HL-60 (cell line): ENCODE measurements around the gene MYL9.

Source experiments
- DNase-seq, 2 experiments: peaks; one replicate each; pipeline ENCODE4 v3.0.0-alpha.2; 2010 to 2020; ENCODE audit warnings: low read depth in 1 of 2, low spot score in 1 of 2
- H3K27ac ChIP-seq: fragments of 250-450 bp; sonication (Bioruptor Pico); replicated peaks from 2 replicates; pipeline ENCODE4 v1.5.1; 2020; ENCODE audit warnings: mild to moderate bottlenecking, moderate library complexity
- H3K27me3 ChIP-seq: fragments of 250-450 bp; sonication (Bioruptor Pico); 2 replicates; pipeline ENCODE4 v1.5.1; 2021; ENCODE audit warnings: mild to moderate bottlenecking, moderate library complexity; ENCODE audit not compliant: insufficient read depth, poor library complexity, severe bottlenecking
- H3K4me3 ChIP-seq: replicated peaks from 2 replicates; pipeline ENCODE4 v1.5.1; 2011; ENCODE audit warnings: mild to moderate bottlenecking, control low read depth, low read length; ENCODE audit not compliant: insufficient read depth
- CTCF ChIP-seq: IDR thresholded peaks from one replicate; pipeline ENCODE4 v1.5.1; 2011; ENCODE audit warnings: low read length, control low read depth, inconsistent platforms; ENCODE audit not compliant: insufficient read depth
- GABPA ChIP-seq: IDR thresholded peaks from 2 replicates; pipeline ENCODE4 v1.6.1; 2012; ENCODE audit warnings: low read depth
- POLR2AphosphoS5 ChIP-seq: IDR thresholded peaks from 2 replicates; pipeline ENCODE4 v1.6.1; 2012; ENCODE audit warnings: low read depth
- REST ChIP-seq: IDR thresholded peaks from 2 replicates; pipeline ENCODE4 v1.6.1; 2012; ENCODE audit warnings: low read depth; ENCODE audit not compliant: insufficient replicate concordance
- SPI1 ChIP-seq: IDR thresholded peaks from 2 replicates; pipeline ENCODE4 v1.6.1; 2012; ENCODE audit warnings: low read depth, mild to moderate bottlenecking, borderline replicate concordance

Gene MYL9

GRCh38 chr20:36585410-36586125 lies 44.2 kb downstream of the MYL9 start:
- Histone ChIP-seq H3K27ac (no peak overlapping the region), H3K27me3 (no peaks in the 10 kb centered on the region), H3K4me3 (no peak overlapping the region)
- no peak for TF ChIP-seq REST
- no peak for TF ChIP-seq CTCF
- TF ChIP-seq POLR2AphosphoS5: no peak
- TF ChIP-seq SPI1: no peak
- DNase-seq: no peak

GRCh38 chr20:36587388-36588070 lies 46.2 kb downstream of the MYL9 start:
- TF ChIP-seq POLR2AphosphoS5: 0 out of 2 replicates have a peak, but pooled peaks have one; percentile 23
- TF ChIP-seq CTCF: no peak
- TF ChIP-seq REST: no peak
- DNase-seq: no peak
- H3K4me3 ChIP-seq: no peak overlapping the region
- no peaks in the 10 kb centered on the region for H3K27me3 ChIP-seq
- H3K27ac ChIP-seq: no peak overlapping the region

- no peaks in the 10 kb centered on the region for H3K27me3 ChIP-seq
- TF ChIP-seq GABPA (no peak), POLR2AphosphoS5 (no peak), REST (no peak), CTCF (no peak), SPI1 (no peak)
- no peak overlapping the region for H3K27ac ChIP-seq
- H3K4me3 ChIP-seq: no peak overlapping the region
- DNase-seq: no peak
Measured at GRCh38 chr20:36591281-36591680, 50.0 kb downstream of the MYL9 start.
